GOT3 (cell line): ENCODE results near the gene ITGA5.

Experiments
- DNase-seq: peaks from one replicate; lab custom pipeline; 2025; ENCODE audit warnings: mixed read lengths; lab: John Stamatoyannopoulos, UW

Gene ITGA5

DNA sequence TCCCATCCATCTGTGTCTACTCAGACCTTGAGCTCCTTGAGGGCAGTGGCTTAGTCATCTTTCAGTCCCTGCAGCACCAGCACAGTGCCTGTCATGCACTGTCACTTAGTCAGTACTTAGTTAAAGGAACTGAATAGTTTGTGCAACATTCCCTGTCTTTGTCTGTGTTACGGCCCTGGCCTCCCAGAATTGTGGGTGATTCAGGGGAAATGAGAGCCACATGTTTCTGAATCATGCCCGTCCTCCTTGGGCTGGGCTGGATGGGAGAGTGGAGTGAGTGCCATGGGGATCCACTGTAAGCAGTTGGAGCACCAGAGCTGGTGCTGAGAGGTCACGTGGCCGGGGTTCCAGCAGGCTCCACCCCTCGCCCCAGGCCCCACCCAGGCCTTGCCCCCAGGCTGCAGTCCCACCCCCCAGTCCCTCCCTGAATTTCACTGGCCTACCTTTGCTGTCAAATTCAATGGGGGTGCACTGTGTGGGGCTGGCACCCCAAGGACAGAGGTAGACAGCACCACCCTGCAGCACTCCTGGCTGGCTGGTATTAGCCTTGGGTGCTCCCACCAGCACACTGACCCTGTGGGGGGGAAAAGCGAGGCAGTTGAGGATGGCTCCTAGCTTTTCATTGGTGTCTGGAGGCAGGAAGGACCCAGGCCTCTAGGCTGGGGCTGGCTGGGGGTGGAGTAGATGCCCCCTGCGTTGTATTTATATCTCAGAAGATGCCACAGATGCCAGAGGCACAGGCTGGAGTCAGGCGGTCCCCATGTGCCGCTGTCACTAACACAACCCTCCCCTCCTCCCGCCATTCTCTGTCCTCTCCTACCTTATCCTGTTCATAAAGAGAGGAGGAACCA, 7.5 kb downstream of the ITGA5 start:
- DNase-seq = peak; percentile 40

DNA sequence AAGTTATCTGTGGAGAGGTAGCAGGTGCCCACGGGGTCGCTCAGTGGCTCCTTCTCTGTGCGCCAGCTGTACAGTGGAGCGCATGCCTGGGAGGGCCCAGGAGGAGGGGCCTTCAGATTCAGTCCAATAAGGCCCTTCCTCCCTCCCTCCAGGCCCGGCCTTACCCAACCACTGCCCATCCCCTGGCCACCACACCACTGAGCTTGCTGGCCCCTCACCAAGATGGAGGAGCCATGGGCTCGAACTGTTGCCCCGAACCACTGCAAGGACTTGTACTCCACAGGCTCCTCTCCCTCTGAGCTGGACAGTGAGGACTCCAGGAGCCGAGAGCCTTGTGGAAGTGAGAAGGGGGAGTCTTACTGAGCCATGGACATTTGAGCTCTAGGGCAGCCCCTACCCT, 9.8 kb downstream of the ITGA5 start:
- DNase-seq = no peak

DNA sequence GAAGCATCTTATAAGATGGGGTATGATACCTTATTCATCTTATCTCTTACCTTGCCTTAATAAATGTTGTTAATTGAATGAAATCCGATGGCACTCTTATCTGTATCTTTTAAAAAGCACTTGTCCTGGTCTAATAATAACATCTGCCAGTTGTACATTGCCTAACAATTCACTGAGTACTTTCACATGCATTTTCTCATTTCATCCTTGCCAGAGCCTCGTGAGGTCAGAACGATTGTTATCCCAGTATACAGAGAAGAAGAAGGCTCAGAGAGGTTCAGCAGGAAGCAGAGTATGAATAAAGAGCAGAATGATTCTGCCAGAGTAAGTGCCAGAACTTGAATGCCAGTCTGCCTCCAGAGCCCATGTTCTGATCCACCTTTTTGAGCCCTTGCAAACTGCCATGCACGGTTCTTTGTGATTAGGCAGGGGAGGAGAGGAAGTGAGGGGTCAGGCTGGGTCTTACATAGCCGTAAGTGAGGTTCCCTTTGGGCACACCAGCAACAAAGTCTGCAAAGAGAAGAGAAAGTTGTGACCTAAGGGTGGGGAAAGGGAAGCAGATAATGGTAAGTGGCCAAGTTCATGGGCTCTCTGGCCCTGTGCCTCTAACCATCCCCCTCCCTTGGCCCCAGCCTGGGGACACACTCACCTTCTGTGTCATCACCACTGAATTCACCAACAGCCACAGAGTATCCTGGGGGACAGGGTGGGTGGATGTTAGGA, 11.7 kb downstream of the ITGA5 start:
- DNase-seq = no peak

GRCh38 chr12:54405573-54405972, 13.5 kb downstream of the ITGA5 start:
- no peak for DNase-seq

DNA sequence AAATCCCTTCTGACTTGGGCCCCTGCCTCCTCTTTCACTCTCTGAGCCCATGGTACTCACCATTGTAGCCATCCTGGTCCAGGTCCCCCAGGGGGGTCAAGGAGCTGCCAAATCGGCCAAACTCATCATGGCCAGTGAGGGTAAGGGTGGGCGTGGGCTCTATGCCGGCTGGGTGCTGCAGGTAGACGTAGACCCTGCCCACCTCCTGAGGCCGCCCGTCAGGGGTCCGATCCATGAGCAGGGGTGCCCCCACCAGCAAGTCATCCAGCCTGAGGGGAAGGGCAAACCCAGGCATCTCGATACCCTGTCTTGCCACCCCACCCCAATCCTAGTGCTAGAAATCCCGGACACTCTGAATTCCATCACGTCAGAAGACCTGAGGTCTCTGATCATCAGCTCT, 14.0 kb downstream of the ITGA5 start:
- no peak for DNase-seq

DNA sequence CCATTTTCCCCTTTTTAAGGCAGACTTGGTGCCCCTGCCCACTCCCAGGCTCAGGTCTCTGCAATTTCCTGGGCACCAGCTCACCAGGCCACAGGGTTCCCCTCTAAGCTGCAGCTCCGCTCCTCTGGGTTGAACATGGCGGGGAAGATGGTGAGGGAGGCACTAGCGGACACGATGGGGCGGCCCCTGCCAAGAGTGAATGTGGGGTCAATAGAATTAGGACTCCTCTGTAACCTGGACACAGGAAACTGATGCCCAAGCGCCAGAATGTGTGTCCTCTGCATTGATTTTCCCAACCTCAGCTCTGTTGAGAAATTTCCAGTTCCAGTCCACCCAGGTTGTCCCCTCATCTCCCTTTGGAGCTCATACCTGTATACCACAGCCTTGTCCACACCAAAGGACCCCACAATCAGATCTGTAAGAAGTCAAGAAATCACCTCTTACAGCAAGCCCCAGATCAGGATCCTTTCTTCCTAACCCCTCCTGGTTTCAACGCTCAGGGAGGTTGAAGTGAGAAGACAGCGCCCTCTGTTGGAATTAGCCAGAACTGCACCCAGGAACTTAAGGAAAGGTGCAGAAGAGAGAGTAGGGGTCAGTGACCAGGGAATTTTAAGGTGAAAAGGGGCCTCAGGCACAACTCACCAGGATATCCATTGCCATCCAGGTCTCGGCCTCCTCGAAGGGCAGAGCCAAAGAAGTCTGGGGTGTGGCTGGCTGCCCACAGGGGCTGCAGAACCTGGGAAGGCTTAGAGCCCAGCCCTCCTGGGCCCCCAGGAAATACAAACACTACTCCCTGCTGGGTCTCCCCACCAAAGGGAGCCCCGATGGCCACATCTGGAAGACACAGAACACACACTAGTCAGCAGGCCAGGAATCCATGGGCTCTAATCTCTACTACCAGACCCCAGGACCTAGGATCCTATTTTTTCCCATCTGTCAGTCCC, 14.7 kb downstream of the ITGA5 start:
- no peak for DNase-seq

DNA sequence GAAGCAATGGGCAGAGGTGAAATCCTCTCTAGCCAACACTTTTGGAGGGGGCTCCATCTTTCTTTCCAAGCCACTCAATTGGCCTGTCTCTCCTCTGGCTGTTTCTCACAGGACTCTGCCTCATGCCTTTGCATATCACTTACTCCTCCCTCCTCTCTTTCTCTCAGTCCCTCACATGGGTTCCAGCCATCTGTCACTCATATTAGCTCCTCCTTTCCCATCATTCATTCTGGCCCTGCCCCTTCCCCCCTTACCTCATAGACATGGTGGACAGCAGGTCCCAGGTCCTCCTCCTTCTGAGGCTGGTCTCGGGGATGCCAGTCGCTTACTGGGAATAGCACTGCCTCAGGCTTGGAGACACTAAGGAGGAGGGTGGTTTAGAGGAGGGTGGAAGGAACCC, 17.9 kb downstream of the ITGA5 start:
- no peak for DNase-seq

GRCh38 chr12:54398995-54399793, 19.9 kb downstream of the ITGA5 start:
- peak; percentile 26 for DNase-seq

- no peak for DNase-seq
These were observed 20.8 kb downstream of the ITGA5 start for GRCh38 chr12:54398218-54398617.

DNA sequence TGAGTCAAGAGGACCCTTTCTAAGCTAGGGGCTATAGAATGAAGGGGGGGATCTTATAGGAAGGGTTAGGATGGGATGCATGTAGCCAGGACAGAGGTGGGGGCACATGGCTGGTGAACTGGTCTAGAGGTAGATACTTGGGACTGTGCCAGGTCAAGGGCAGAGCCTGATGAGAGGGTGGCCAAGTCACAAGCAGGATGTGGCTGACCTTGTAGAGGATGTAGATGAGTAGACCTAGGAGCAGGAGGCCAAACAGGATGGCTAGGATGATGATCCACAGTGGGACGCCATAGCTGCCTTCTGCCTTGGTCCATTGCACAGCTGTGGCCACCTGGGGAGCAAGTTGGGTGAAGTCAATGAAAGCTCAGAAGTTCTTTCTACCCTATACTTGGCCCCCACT, 21.9 kb downstream of the ITGA5 start:
- no peak for DNase-seq

- DNase-seq = no peak
These were observed 23.5 kb downstream of the ITGA5 start for GRCh38 chr12:54395545-54395944.

DNA sequence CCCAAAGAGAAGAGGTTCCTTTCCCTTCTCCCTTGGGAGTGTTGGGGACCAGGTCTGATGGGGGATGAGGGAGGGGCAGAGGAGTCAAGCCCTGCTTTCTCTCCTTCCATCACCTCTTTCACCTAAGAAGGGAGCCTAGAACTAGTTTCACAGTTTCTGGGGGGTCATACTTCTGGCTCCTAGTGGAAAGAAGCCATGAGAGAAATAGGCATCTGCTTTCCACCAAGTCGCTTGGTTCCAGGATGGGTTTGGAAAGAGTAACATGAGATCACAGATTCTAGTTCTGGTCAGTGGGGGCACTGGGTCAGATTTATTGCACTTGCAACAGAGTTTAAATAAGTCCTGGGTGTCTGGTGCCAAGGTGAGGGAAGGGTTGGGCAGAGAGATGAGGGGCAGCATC, 24.1 kb downstream of the ITGA5 start:
- no peak for DNase-seq

GRCh38 chr12:54394281-54394719, 24.8 kb downstream of the ITGA5 start:
- no peak for DNase-seq

DNA sequence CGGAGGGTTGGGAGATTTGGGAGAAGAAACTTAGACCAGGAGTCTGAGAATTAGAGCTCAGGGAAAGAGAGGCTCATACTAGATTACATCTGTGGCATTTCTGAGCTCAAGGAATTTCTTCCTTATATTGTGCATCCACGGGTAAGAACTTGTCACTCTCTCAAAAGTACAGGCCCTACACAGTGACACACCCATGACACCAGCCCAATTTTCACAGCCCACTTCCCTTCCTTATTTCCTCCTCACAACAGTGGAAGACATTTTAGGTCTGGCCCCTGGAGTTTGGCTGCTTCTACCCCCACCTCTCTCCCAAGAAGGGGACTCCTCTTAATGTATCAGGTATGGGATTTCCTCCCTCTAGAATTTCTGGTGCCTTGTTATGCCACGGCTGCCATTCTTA, 25.3 kb downstream of the ITGA5 start:
- no peak for DNase-seq

GRCh38 chr12:54393207-54393609, 25.9 kb downstream of the ITGA5 start:
- no peak for DNase-seq

DNA sequence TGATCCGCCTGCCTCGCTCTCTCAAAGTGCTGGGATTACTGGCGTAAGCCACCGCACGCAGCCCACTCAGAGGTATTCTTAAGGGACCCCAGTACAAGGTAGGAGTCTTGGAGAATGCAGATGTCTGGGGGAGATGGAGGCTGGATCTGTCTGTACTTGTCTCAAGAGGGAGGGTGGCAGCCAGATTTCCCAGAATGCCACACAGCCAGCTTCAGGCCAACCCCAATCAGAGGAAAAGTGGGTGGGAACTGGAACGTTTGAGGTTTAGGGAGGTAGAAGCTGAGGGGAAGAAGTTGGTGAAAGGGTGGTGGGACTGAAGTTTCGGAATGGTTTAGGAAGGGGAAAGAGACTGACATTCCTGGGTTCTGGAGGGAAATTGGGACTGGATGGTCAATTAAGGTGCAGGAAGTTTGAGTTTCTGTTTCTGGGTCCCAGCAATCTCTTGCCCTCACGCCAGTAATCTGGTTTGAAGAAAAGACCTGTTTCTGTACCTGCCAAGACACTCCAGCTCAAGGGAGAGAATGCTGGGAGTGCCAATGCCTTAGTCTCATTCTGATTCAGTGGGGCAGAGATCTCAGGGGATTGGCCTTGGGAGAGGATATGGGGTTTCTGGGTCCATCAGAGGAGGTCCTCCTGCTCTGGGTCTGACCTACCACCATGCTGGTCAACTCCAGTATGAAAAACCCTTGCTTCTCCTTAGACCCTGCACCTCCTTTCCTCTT, 26.4 kb downstream of the ITGA5 start:
- DNase-seq = no peak

DNA sequence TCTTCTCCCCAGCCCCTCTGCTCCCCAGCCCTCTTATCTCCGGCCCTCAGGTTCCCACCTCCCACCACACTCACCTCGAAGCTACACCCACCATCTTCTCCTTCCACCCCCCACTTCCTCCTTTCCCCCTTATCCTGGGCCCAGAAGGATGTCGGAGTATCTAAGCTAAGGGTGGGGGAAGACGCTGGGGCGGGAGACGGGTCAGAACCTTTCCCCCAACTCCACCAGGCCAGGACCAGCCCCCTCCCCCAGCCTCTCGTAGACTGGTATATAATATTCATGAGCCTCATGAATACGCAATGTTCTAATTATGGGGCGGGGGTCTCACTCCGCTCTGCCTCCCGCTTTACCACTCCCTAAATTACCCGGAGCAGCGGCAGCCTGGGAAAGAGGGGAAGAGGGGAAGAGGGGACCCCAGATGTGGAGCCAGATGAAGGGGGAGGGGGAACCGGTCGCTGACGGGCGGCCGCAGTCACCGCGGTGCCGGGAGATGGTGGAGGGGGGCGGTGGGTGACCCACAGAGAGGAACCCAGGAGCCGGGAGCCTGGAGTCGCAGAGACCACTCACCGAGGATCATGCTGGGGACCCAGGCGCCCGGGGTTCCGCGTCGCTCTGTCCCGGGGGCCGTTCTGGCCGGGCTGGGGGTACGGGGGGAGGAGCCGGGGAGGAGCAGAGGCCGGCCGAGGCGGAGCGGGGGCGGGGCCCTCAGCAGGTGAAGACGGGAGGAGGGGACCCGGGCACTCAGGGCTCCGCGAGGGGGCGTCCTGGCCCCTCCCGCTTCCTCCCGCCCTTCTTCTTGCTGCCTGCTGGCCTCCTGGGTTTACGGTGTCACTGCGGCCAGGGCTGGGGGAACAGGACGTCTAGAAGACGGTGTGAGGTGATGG, 28.2 kb downstream of the ITGA5 start:
- DNase-seq = no peak

DNA sequence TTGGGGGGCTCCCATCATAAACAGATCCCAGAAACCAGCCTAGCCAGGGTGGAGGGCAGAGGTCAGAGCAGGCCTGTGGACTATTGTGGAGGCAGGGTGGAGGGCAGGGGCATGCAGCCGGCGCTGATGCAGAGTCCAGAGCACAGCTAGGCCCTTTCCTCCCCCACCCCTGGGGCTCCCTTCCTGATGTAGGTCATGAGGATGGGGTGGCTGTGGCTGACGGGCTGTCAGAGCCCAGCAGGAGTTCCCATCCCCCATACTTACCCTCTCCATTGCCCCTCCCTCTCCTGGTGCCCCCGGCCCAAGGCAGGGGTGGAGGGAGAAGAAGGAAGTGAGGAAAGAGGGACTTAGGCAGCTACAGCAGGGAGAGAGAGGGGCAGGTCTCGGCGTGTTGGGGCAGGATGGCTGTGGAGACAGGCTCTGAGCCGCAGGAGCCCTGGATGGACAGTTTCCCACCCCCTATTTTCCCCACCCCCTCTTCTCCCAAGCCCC, 28.8 kb downstream of the ITGA5 start:
- DNase-seq = no peak

GRCh38 chr12:54389607-54390175, 29.4 kb downstream of the ITGA5 start:
- no peak for DNase-seq
